BJ (cell line): ENCODE measurements around the gene AMIGO1. TPM values are rescaled to one million over a fixed set of nuclear protein-coding genes. Genes with fewer than 3 reads are reported as not detected.

Experiments used
- CTCF ChIA-PET: fragments of 350-600 bp; formaldehyde crosslinking; extraction: SDS; loops from one replicate; lab custom pipeline; 2021; ENCODE audit warnings: antibody characterized with exemption, inconsistent platforms; lab: Yijun Ruan, JAX
- POLR2A ChIA-PET: fragments of 300-600 bp; sonication (Branson Sonifier 250); formaldehyde crosslinking; extraction: SDS; loops from one replicate; lab custom pipeline; 2021; ENCODE audit warnings: antibody characterized with exemption; lab: Charles Lee
- DNase-seq: peaks from one replicate; pipeline ENCODE4 v3.0.0-alpha.2; 2011; ENCODE audit warnings: low read depth
- H3K27me3 ChIP-seq: 2 replicates; pipeline ENCODE4 v1.6.0; 2011; ENCODE audit warnings: low read length; ENCODE audit not compliant: control insufficient read depth, insufficient read depth
- H3K36me3 ChIP-seq: 2 replicates; pipeline ENCODE4 v1.5.1; 2011; ENCODE audit warnings: low read length; ENCODE audit not compliant: control insufficient read depth, insufficient read depth
- H3K4me3 ChIP-seq: 2 replicates; pipeline ENCODE4 v1.5.1; 2011; ENCODE audit warnings: low read depth, mild to moderate bottlenecking, control low read depth, low read length
- polyA plus RNA-seq: library from polyadenylated mRNA; depleted of rRNA; stranded (reverse); fragments of >200 nt; gene quantifications from 2 replicates; pipeline ENCODE4 v1.2.3, GENCODE V29; 2011
- TF ChIP-seq, protein P1 (sequence below): IDR thresholded peaks from 2 replicates; pipeline ENCODE4 v1.5.1; 2011; ENCODE audit warnings: low read depth, mild to moderate bottlenecking, control low read depth, inconsistent platforms, low read length, moderate library complexity; ENCODE audit not compliant: insufficient read depth

AMIGO1 gene
- polyA plus RNA-seq, 1 experiment = 3.4 TPM

DNA sequence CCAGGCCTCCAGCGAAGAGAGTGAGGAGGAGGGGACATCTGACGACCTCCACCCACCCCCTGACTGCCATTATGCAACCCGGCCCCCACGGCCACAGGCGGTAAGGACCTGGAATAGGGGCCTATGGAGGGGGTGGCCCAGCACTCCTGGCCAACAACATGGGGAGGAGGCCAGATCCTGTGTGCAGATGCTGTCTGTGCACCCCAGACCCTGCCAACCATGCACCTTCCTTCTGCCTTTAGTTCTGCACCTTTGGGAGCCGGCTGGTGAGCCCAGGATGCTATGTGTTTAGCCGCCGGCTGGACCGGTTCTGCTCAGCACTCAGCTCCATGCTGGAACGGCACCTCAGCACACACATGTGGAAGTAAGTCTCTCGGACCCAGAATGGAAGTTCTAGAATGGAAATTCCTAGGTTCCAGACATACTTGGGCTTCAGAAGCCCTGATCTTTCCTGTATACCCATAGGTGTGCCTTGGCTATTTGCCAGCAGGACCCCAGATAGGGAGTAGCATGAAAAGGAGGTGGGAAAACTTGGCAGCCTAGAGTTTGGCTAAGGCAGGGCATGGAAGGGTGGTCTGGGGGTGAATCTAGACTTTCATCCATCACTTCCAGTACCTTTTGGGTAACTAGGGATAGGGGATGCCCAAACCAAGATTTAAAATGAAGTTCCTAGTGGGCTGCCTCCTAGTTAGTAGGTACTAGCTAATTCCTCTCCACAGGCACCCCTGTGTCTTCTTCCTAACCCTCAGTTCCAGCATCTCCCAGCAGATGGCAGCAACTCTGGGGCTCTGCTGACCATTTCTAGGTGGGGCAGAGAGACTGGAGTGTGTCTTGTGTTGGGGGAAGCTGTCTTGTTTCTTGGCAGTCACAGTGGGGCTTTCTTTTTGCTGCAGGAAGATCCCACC, 19.2 kb downstream of the AMIGO1 start:
- Histone ChIP-seq H3K4me3 (no peak overlapping the region), H3K27me3 (no peaks in the 10 kb centered on the region), H3K36me3 (peaks cover 41% of the 10 kb centered on the region)
- TF ChIP-seq, protein P1, sequence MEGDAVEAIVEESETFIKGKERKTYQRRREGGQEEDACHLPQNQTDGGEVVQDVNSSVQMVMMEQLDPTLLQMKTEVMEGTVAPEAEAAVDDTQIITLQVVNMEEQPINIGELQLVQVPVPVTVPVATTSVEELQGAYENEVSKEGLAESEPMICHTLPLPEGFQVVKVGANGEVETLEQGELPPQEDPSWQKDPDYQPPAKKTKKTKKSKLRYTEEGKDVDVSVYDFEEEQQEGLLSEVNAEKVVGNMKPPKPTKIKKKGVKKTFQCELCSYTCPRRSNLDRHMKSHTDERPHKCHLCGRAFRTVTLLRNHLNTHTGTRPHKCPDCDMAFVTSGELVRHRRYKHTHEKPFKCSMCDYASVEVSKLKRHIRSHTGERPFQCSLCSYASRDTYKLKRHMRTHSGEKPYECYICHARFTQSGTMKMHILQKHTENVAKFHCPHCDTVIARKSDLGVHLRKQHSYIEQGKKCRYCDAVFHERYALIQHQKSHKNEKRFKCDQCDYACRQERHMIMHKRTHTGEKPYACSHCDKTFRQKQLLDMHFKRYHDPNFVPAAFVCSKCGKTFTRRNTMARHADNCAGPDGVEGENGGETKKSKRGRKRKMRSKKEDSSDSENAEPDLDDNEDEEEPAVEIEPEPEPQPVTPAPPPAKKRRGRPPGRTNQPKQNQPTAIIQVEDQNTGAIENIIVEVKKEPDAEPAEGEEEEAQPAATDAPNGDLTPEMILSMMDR = peak; percentile 91
- no peak for DNase-seq
- POLR2A ChIA-PET = no interaction called here
- CTCF ChIA-PET = interaction anchor here (0.6 to 32.2 kb wide), 26 partner anchors 10 to 291 kb away, joined by 3 to 1371 read pairs (median 4); partner anchors contain the start of genes GNAI3, GPR61 and PSMA5

DNA sequence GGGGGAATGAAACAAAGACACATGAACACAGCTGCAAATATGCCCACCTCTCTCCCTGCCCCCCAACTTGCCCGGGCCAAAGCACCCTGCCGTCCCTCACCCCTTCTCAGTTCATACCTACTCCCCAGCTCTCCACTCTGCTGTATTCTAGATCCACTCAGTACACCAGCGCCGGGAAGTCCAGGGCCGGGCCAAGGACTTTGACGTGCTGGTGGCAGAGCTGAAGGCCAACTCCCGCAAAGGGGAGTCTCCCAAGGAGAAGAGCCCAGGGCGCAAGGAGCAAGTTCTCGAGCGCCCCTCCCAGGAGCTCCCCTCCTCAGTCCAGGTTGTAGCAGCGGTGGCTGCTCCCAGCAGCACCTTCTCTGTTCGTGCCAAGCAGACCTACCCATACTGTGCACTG, 20.8 kb downstream of the AMIGO1 start:
- Histone ChIP-seq H3K36me3 (peaks cover 41% of the 10 kb centered on the region), H3K4me3 (no peak overlapping the region), H3K27me3 (no peaks in the 10 kb centered on the region)
- no peak for DNase-seq
- CTCF ChIA-PET = interaction anchor here (0.5 to 32.2 kb wide), 4 partner anchors 11 to 468 kb away, joined by 3 to 1371 read pairs (median 18); partner anchors contain the start of gene GPR61
- POLR2A ChIA-PET = no interaction called here
- TF ChIP-seq, protein P1 = no peak

DNA sequence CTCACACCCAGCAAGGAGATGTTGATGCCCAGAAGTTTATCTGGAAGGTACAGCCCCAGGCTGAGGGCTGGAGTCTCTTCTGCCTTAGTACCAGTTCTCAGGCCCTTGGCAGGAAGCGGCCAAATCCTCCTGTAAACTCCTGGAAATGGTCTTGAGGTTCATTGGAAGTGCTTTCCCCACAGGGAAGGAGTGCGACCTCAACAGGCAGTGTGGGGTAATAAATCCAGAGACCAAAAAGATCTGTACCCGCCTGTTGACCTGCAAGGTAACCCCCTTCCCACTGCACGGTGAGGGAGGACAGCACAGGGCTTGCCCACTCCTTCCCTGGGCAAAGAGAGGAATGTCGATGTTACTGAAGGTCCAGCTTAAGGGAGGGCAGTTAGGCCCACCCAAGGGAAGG, 21.3 kb downstream of the AMIGO1 start:
- Histone ChIP-seq H3K27me3 (no peaks in the 10 kb centered on the region), H3K4me3 (no peak overlapping the region), H3K36me3 (peaks cover 41% of the 10 kb centered on the region)
- DNase-seq = no peak
- ChIA-PET POLR2A (no interaction called here), CTCF (interaction anchor here (0.5 to 32.2 kb wide), 2 partner anchors 46 to 468 kb away, joined by 3 to 1371 read pairs; partner anchors contain the start of gene GPR61)
- TF ChIP-seq, protein P1 = peak; percentile 25

DNA sequence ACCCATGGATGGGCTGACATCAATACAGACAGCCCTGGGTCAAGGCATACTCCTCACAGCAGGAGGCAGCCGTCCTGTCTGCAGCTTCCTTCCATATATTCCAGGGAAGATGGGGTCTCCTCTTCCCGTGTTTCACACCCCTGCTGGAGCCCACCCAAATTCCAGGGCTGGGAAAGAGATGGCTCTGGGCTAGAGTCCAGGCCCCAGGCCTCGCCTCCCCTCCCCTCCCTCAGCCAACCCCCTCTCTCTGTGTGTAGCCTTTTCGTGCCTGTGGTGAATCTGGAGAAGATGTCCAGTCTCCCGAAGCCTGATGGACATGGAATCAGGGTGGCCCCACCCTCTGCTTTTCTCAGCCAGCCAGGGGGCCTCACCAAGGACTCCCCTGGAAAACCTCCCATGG, 22.3 kb downstream of the AMIGO1 start:
- DNase-seq = no peak
- CTCF ChIA-PET = interaction anchor here (1.2 to 32.2 kb wide), 3 partner anchors 9 to 47 kb away, joined by 3 to 1371 read pairs (median 7); partner anchors contain the start of gene GPR61
- TF ChIP-seq, protein P1 = no peak
- peaks cover 41% of the 10 kb centered on the region for H3K36me3 ChIP-seq
- no peak overlapping the region for H3K4me3 ChIP-seq
- POLR2A ChIA-PET = no interaction called here
- no peaks in the 10 kb centered on the region for H3K27me3 ChIP-seq

DNA sequence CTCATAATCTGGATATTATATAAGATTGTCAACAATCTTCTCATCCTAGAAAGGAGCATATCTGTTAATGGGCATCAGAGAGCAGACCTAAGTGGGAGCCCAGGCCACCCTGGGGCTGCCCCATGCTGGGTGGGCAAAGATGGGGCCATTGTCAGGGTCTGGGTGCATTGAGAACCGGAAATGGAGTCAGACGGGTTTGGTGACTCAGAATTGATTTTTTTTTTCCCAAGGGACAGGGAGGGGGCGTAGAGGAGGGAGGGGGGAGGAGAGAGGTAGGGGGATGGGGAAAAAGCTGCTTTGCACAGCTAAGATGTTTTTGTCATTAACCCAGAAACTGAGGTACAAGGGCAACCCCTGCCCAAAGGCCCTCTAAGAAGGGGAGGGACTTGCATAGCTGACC, 24.5 kb downstream of the AMIGO1 start:
- TF ChIP-seq, protein P1 = no peak
- CTCF ChIA-PET = interaction anchor here (2.7 to 32.2 kb wide), 3 partner anchors 9 to 49 kb away, joined by 12 to 1371 read pairs (median 14); partner anchors contain the start of genes CYB561D1 and GPR61
- H3K27me3 ChIP-seq = no peaks in the 10 kb centered on the region
- POLR2A ChIA-PET = no interaction called here
- peak overlapping the region; percentile 65 for H3K4me3 ChIP-seq
- peaks cover 32% of the 10 kb centered on the region for H3K36me3 ChIP-seq
- DNase-seq = no peak
